PC-9 (cell line): ENCODE measurements around the gene COL4A2. TPM values are rescaled to one million over a fixed set of nuclear protein-coding genes. Genes with fewer than 3 reads are reported as not detected.
"Not testable (repeated sequence)": the region's sequence is repeated elsewhere in the genome, so short reads cannot be mapped to it uniquely, and the experiment has no call there.

Source experiments
- BruUV-seq: library from RNA; stranded (reverse); fragments of 400-500 nt; replicated peaks from 2 replicates; lab custom pipeline; 2021; lab: Mats Ljungman, UMichigan
- CTCF ChIA-PET: fragments of 300-600 bp; sonication (Branson Sonifier 250); formaldehyde crosslinking; loops from one replicate; lab custom pipeline; 2022; ENCODE audit warnings: antibody characterized with exemption; lab: Charles Lee
- POLR2A ChIA-PET: fragments of 300-600 bp; sonication (Branson Sonifier 250); formaldehyde crosslinking; loops from one replicate; lab custom pipeline; 2022; ENCODE audit warnings: antibody characterized with exemption; ENCODE audit not compliant: unreplicated experiment; lab: Charles Lee
- DNase-seq, 2 experiments: peaks; one replicate each; pipeline versions ENCODE4 v3.0.0 to v3.0.0-alpha.2; 2015 to 2022; ENCODE audit warnings: mixed read lengths in 1 of 2
- H2AFZ ChIP-seq: fragments of 200-600 bp; sonication (generic); 2 replicates; pipeline ENCODE4 v1.8.1; 2017; ENCODE audit warnings: antibody characterized with exemption
- H3F3A ChIP-seq: fragments of 200-600 bp; sonication (generic); 2 replicates; pipeline ENCODE4 v1.8.1; 2017; ENCODE audit warnings: antibody characterized with exemption, mild to moderate bottlenecking, low read depth; ENCODE audit not compliant: insufficient read depth
- H3K27ac ChIP-seq: fragments of 200-600 bp; sonication (generic); 2 replicates; pipeline ENCODE4 v1.6.1; 2016; ENCODE audit warnings: mixed run types
- H3K27me3 ChIP-seq: fragments of 200-600 bp; sonication (generic); 2 replicates; pipeline ENCODE4 v1.6.1; 2016; ENCODE audit warnings: low read depth, mixed run types; ENCODE audit not compliant: insufficient read depth
- H3K36me3 ChIP-seq: fragments of 200-600 bp; sonication (generic); 2 replicates; pipeline ENCODE4 v1.6.1; 2016; ENCODE audit warnings: low read depth, mixed run types
- H3K4me1 ChIP-seq: fragments of 200-600 bp; sonication (generic); replicated peaks from 2 replicates; pipeline ENCODE4 v1.6.1; 2016; ENCODE audit warnings: mixed run types; ENCODE audit not compliant: insufficient read depth
- H3K4me2 ChIP-seq: fragments of 200-600 bp; sonication (generic); 2 replicates; pipeline ENCODE4 v1.6.1; 2017; ENCODE audit warnings: mixed run types
- H3K4me3 ChIP-seq: fragments of 200-600 bp; sonication (generic); 2 replicates; pipeline ENCODE4 v1.6.1; 2016; ENCODE audit warnings: mixed run types
- H3K79me2 ChIP-seq: fragments of 200-600 bp; sonication (generic); 2 replicates; pipeline ENCODE4 v1.6.1; 2017; ENCODE audit warnings: low read depth, mixed run types
- H3K9me2 ChIP-seq: fragments of 200-600 bp; sonication (generic); 2 replicates; pipeline ENCODE4 v1.8.1; 2017; ENCODE audit warnings: mild to moderate bottlenecking; ENCODE audit not compliant: insufficient read depth
- H3K9me3 ChIP-seq: fragments of 200-600 bp; sonication (generic); 2 replicates; pipeline ENCODE4 v1.8.1; 2016; ENCODE audit warnings: low read depth; ENCODE audit not compliant: insufficient read depth
- H4K20me1 ChIP-seq: fragments of 200-600 bp; sonication (generic); 2 replicates; pipeline ENCODE4 v1.8.1; 2017; ENCODE audit not compliant: insufficient read depth
- EZH2 ChIP-seq: fragments of 200-600 bp; sonication (generic); IDR thresholded peaks from 2 replicates; pipeline ENCODE4 v1.8.0; 2017; ENCODE audit warnings: antibody characterized with exemption, low read depth
- intact Hi-C: fragments of 100-400 bp; cut with micrococcal nuclease; formaldehyde crosslinking; loops from one replicate; pipeline ENCODE4 v1.10.0; 2022; ENCODE audit not compliant: unreplicated experiment
- total RNA-seq: library from RNA; stranded (reverse); gene quantifications from 2 replicates; pipeline ENCODE4 v1.2.3, GENCODE V29; 2021
- TF ChIP-seq, protein P1 (sequence below): fragments of 200-600 bp; sonication (generic); conservative IDR thresholded peaks from 2 replicates; pipeline ENCODE4 v1.6.1; 2017; ENCODE audit warnings: mixed run types, antibody characterized with exemption, mild to moderate bottlenecking, moderate library complexity

COL4A2 gene
- total RNA-seq, 1 experiment from 2014 or later = 1.2 TPM

DNA sequence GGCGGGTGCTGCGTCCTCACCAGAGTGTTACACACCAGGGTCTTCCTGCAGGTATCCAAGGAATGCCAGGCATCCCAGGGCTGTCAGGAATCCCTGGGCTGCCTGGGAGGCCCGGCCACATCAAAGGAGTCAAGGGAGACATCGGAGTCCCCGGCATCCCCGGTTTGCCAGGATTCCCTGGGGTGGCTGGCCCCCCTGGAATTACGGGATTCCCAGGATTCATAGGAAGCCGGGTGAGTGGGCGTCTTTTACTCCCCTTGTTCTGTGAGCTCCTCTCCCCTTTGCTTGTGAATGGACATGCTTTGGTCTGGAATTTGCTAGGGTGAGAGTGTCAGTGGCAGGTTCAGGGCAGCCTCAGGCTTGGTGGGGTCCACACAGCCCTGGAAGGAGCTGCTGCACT lies 178.5 kb downstream of the COL4A2 start:
- Histone ChIP-seq H2AFZ (no peak overlapping the region), H3K27me3 (peaks cover 20% of the 10 kb centered on the region), H3K27ac (no peak overlapping the region), H3F3A (no peaks in the 10 kb centered on the region), H3K36me3 (no peaks in the 10 kb centered on the region), H3K4me2 (no peak overlapping the region), H3K4me1 (no peaks in the 10 kb centered on the region), H3K79me2 (no peaks in the 10 kb centered on the region), H3K4me3 (no peak overlapping the region), H3K9me3 (no peaks in the 10 kb centered on the region), H4K20me1 (no peaks in the 10 kb centered on the region), H3K9me2 (no peaks in the 10 kb centered on the region)
- CTCF ChIA-PET = no interaction called here
- POLR2A ChIA-PET = interaction anchor here (0.6 kb wide), 1 partner anchor 14 kb away, joined by 5 read pairs; no protein-coding TSS in a partner anchor
- intact Hi-C loops = no loop called here
- peak in 1 of 2 experiments; percentile 18 for DNase-seq
- no peak for TF ChIP-seq EZH2
- TF ChIP-seq, protein P1, sequence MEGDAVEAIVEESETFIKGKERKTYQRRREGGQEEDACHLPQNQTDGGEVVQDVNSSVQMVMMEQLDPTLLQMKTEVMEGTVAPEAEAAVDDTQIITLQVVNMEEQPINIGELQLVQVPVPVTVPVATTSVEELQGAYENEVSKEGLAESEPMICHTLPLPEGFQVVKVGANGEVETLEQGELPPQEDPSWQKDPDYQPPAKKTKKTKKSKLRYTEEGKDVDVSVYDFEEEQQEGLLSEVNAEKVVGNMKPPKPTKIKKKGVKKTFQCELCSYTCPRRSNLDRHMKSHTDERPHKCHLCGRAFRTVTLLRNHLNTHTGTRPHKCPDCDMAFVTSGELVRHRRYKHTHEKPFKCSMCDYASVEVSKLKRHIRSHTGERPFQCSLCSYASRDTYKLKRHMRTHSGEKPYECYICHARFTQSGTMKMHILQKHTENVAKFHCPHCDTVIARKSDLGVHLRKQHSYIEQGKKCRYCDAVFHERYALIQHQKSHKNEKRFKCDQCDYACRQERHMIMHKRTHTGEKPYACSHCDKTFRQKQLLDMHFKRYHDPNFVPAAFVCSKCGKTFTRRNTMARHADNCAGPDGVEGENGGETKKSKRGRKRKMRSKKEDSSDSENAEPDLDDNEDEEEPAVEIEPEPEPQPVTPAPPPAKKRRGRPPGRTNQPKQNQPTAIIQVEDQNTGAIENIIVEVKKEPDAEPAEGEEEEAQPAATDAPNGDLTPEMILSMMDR = no peak
- no TSS peak for BruUV-seq

DNA sequence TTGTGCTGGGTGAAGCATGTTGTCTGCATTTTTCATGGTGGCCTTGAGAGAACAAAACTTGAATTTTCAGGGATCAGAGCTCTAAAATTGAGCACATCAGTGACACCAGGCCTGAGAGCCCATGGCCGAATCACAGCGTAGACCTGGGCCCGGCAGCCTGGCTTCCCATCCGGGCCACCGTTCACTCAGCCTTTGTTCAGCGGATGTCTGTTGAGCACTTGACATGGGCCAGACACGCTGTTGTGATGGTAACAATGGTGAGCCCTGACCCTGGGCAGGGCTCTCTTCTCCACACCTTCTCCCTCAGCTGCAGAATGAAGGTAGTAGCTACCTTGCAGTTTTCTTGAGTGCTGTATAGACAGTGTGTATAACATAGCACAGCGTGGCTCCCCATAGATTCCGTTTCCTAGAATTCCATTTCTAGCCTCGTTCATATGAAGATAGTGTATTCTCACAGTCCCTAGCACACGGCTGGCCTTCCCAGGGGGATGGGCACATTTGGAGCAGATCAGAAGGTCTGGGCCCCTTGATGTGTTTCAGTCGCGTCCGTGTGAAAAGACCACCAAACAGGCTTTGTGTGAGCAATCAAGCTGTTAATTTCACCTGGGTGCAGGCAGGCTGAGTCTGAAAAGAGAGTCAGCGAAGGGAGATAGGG lies 179.1 kb downstream of the COL4A2 start:
- Histone ChIP-seq H2AFZ (no peak overlapping the region), H3K4me1 (no peaks in the 10 kb centered on the region), H3F3A (no peaks in the 10 kb centered on the region), H3K9me2 (no peaks in the 10 kb centered on the region), H3K4me2 (no peak overlapping the region), H3K27ac (no peak overlapping the region), H3K79me2 (no peaks in the 10 kb centered on the region), H3K9me3 (no peaks in the 10 kb centered on the region), H3K27me3 (peaks cover 17% of the 10 kb centered on the region; the same call in 1 of the 2 replicates), H3K4me3 (no peak overlapping the region), H4K20me1 (no peaks in the 10 kb centered on the region), H3K36me3 (no peaks in the 10 kb centered on the region)
- CTCF ChIA-PET = no interaction called here
- POLR2A ChIA-PET = interaction anchor here (0.6 kb wide), 1 partner anchor 14 kb away, joined by 5 read pairs; no protein-coding TSS in a partner anchor
- BruUV-seq = no TSS peak
- intact Hi-C loops = no loop called here
- no peak for TF ChIP-seq EZH2
- TF ChIP-seq, protein P1 = no peak
- no peak for DNase-seq

DNA sequence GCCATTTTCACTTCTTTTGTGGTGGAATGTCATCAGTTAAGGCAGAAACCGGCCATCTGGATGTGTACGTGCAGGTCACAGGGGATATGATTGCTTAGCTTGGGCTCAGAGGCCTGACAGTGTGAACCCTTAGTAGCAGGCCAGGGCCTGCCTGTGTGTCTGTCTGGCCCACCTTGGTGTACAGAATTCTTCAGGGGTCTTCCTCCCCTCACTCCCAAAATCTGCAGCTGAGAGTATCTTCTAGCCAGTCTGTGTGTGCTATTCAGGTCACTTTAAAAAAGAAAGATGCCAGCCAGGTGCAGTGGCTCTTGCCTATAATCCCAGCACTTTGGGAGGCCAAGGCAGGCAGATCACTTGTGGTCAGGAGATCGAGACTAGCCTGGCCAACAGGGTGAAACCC lies 179.8 kb downstream of the COL4A2 start:
- H3K27ac ChIP-seq, H3K4me2 ChIP-seq, H3K4me3 ChIP-seq, H3K79me2 ChIP-seq, DNase-seq, H3F3A ChIP-seq, H2AFZ ChIP-seq, POLR2A ChIA-PET, H3K4me1 ChIP-seq, H4K20me1 ChIP-seq, intact Hi-C loops, CTCF ChIA-PET, BruUV-seq, H3K36me3 ChIP-seq, H3K9me2 ChIP-seq, H3K9me3 ChIP-seq: not testable (repeated sequence)
- H3K27me3 ChIP-seq = peaks cover 15% of the 10 kb centered on the region; the same call in 1 of the 2 replicates
